Mucosa of rectum (tissue), 2 donors: ENCODE results near the gene ARHGEF28.

ENCODE experiments used
- H3K27ac ChIP-seq, 2 donors: one replicate each; pipeline ENCODE4 v1.7.0; 2013; ENCODE audit warnings: inconsistent platforms in 2 of 2, low read depth in 2 of 2, low read length in 2 of 2
- H3K27me3 ChIP-seq, 2 donors: one replicate each; pipeline ENCODE4 v1.7.0; 2013; ENCODE audit warnings: low read length in 2 of 2; ENCODE audit not compliant: control insufficient read depth in 2 of 2, insufficient read depth in 2 of 2
- H3K36me3 ChIP-seq, 2 donors: one replicate each; pipeline ENCODE4 v1.7.0; 2013; ENCODE audit warnings: low read length in 2 of 2; ENCODE audit not compliant: control insufficient read depth in 2 of 2, insufficient read depth in 2 of 2
- H3K4me1 ChIP-seq, 2 donors: one replicate each; pipeline ENCODE4 v1.7.0; 2013; ENCODE audit warnings: low read length in 2 of 2, mild to moderate bottlenecking in 1 of 2; ENCODE audit not compliant: control insufficient read depth in 2 of 2, insufficient read depth in 2 of 2
- H3K4me3 ChIP-seq, 2 donors: one replicate each; pipeline ENCODE4 v1.7.0; 2013; ENCODE audit warnings: low read length in 2 of 2
- H3K9ac ChIP-seq, 2 donors: one replicate each; pipeline ENCODE4 v1.7.0; 2013; ENCODE audit warnings: low read length in 2 of 2, low read depth in 1 of 2, mild to moderate bottlenecking in 1 of 2
- H3K9me3 ChIP-seq, 2 donors: one replicate each; pipeline ENCODE4 v1.7.0; 2013; ENCODE audit warnings: low read length in 2 of 2; ENCODE audit not compliant: control insufficient read depth in 2 of 2
- donor health status: healthy.
- donor health status: Normal muscosa, but diverticular disease.

The ARHGEF28 gene

DNA sequence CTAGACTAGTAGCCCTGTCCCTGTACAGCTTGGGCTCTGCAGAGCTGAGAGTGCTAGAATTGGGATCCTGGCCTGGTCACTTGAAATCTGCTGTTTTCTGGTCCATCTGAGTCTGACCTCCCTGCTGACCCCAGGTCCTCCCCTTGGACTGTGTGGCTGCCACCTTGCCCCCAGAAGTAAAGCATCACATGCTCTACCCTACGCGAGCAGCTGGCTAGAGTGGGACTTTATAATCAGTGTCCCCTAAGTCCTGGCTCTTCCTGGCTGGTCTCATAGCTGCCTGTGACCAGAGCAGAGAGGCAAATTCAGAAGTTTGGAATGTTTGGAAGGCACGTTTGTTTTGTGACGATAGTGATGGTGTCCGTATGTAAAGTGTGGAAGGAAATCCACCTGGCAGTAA lies 81.0 kb downstream of the ARHGEF28 start:
- H3K27me3 ChIP-seq, result no peaks in the 10 kb centered on the region
- H3K4me1 ChIP-seq, result no peaks in the 10 kb centered on the region
- H3K36me3 ChIP-seq, result no peaks in the 10 kb centered on the region
- H3K27ac ChIP-seq, result no peak overlapping the region
- H3K4me3 ChIP-seq, result no peak overlapping the region
- H3K9ac ChIP-seq, result no peak overlapping the region
- H3K9me3 ChIP-seq, result peaks cover 0 to 3% of the 10 kb centered on the region in 2 donors

DNA sequence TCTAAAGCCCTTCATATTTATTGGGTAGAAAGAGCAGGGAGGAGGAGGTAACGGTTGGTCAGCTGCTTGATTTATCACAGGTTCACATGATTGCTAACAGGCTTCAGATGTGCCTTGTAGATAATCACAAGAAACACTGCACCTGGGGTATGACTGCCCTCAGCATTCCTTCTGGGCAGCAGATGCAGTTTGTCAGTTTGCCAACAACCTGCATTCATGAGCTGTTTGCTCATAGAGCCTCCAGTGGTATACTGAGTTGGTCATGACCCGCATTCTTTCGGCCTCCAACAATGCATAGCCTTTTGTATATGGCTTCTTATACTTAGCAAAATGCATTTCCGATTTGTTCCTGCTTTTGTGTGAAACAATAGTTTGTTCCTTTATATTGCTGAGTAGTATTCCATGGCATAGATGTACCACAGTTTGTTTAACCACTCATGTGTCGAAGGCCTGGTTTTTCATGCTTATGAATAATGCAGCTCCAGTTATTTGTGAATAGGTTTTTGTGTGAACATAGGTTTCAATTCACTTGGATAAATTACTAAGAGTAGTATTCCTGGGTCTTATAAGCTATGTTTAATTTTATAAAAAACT lies 83.6 kb downstream of the ARHGEF28 start:
- H3K4me1 ChIP-seq, result no peaks in the 10 kb centered on the region
- H3K27ac ChIP-seq, result no peak overlapping the region
- H3K9ac ChIP-seq, result no peak overlapping the region
- H3K36me3 ChIP-seq, result no peaks in the 10 kb centered on the region
- no peak overlapping the region for H3K4me3 ChIP-seq
- H3K27me3 ChIP-seq, result no peaks in the 10 kb centered on the region
- peaks cover 0 to 3% of the 10 kb centered on the region in 2 donors for H3K9me3 ChIP-seq

DNA sequence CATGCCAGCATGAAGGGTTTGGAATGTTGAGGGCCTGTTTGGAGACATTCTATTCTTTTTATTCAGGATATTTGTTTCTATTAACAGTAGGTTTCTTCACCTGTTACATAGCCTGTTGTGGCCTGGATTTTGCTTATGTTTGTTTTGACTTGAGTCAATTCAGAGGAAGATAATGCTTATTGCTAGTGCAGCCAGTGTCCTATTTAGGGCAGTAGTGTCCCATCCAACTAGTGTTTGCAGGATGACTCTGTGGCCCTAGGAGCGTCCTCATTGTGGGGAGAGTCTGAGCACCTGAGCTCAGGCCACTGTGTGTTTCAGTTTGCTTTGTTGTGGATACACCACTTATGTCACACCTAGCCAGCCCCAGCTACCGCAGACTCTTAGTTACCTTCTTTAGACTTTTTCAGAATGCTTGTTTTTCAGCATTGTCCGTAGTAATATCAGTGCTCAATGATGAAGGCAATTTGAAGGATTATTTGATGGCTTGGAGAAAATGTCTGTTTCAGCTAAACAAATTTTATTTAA lies 90.3 kb downstream of the ARHGEF28 start:
- Histone ChIP-seq H3K27me3 (no peaks in the 10 kb centered on the region), H3K4me1 (no peaks in the 10 kb centered on the region), H3K4me3 (no peak overlapping the region)

DNA sequence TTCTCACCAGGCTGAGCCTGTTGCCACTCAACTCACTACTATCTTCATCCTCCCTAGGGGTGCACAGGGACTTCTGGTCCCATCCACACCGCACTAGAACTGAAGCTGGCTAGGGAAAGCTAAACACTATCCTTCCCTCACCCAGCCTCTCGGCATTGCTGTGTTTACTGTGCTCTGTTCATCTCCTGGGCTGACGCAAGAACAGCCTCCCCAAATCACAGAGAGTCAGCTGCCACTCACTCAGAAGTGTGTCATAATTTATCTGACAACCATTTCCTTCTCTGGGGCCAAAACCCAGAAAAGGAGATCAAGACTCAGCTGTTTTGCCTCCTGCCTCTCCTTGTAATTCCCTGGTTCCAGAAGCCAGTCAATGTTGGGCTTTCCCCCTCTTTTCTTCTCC lies 92.8 kb downstream of the ARHGEF28 start:
- Histone ChIP-seq H3K9me3 (no peaks in the 10 kb centered on the region), H3K27me3 (no peaks in the 10 kb centered on the region), H3K4me3 (no peak overlapping the region), H3K9ac (no peak overlapping the region), H3K4me1 (no peaks in the 10 kb centered on the region), H3K27ac (no peak overlapping the region), H3K36me3 (no peaks in the 10 kb centered on the region)

More for the DNA sequence above, 90.3 kb downstream of the ARHGEF28 start:
- no peak overlapping the region for H3K9ac ChIP-seq
- H3K27ac ChIP-seq, result no peak overlapping the region
- H3K36me3 ChIP-seq, result no peaks in the 10 kb centered on the region
- no peaks in the 10 kb centered on the region for H3K9me3 ChIP-seq

DNA sequence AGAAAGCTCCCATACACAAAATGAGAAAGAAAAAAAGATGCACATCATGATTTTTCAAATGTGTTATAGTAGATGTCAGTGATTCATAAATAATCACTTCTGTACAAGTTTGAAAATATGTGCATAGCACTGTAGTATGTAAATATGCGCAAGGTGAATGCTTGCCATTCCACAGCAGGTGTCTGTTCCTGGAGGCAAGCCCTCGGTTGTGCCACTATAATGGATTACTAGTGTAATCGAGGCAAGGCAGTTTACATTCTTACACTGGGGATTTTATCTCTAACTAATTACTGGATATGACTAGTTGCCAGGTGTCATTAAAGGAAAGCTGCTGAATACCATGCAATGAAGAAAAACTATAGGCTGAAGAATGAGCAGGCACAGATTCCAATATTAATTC lies 93.6 kb downstream of the ARHGEF28 start:
- Histone ChIP-seq H3K36me3 (no peaks in the 10 kb centered on the region), H3K4me1 (no peaks in the 10 kb centered on the region), H3K9ac (no peak overlapping the region)

DNA sequence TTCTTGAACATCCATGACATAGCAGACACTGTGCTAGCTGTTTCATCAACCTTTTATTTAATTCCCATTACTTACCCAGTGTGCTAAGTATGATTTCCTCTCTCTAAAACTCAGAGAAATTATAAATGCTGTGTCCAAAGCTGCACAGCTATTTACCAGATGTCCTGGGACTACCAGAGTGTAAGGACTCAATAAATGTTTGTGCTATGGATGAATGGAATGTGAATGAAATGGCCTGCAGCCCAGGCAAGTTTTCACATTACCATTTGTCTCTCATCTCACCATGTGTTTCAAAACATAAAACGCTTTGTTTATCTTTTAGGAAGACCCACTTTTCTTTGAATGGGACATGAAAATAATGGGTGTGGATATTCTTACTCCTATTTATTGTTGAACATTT lies 96.2 kb downstream of the ARHGEF28 start:
- no peak overlapping the region for H3K9ac ChIP-seq
- no peaks in the 10 kb centered on the region for H3K36me3 ChIP-seq
- H3K4me1 ChIP-seq, result no peaks in the 10 kb centered on the region
- no peak overlapping the region for H3K4me3 ChIP-seq
- H3K9me3 ChIP-seq, result no peaks in the 10 kb centered on the region
- H3K27ac ChIP-seq, result no peak overlapping the region
- no peaks in the 10 kb centered on the region for H3K27me3 ChIP-seq

More for the DNA sequence above, 93.6 kb downstream of the ARHGEF28 start:
- no peaks in the 10 kb centered on the region for H3K27me3 ChIP-seq
- H3K4me3 ChIP-seq, result no peak overlapping the region
- no peak overlapping the region for H3K27ac ChIP-seq
- H3K9me3 ChIP-seq, result no peaks in the 10 kb centered on the region

DNA sequence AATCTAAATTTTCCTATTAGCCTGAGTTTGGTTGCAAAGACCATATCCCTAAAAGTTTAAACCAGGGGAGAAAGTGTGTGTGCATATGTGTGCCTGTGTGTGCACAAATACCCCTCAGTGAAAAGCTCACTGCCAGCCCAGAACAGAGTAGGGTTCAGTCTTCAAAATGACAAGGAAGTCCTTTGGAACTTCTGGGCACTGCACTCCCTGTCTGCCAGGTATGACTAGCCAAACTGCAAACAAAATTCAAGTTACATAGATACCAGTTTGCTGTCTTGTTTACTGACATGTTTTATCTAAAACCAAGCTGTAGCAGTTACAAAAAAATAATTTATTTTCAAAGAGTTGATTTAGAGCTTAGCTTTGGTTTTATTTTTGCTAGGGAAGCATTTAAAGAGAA lies 100.1 kb downstream of the ARHGEF28 start:
- no peak overlapping the region for H3K27ac ChIP-seq
- no peaks in the 10 kb centered on the region for H3K4me1 ChIP-seq
- H3K9ac ChIP-seq, result no peak overlapping the region
- no peak overlapping the region for H3K4me3 ChIP-seq
- H3K27me3 ChIP-seq, result no peaks in the 10 kb centered on the region
- H3K9me3 ChIP-seq, result no peaks in the 10 kb centered on the region
- no peaks in the 10 kb centered on the region for H3K36me3 ChIP-seq

DNA sequence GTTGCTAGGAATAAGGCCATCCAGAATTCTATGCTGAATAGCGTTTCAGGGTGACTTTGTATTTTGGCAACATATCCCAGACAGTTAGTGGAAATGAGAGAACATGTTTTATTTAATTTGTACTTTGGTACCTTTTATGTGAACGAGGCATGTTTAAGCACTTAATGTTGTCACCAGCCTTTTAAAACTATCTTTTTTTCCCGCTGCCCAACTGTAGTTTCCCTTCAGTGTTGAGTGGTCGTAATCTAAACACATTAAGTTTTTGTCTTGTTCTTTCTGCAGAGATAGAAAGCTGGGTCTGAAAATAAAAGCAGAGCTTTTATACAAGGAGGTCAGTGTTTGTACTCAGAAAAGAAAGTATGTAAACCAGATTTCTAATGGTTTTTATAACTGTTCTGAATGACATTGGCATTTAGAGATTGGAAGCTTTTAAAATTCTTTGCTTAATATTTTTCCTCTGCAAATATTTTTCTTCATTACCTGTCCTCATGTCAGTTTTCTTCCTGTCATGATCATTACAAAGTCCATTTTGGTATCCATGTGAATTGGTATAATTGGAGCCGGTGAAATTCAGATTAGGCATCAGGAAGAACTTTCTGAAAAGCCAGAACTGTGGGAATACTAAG lies 100.7 kb downstream of the ARHGEF28 start:
- no peak overlapping the region for H3K27ac ChIP-seq
- no peak overlapping the region for H3K9ac ChIP-seq
- no peaks in the 10 kb centered on the region for H3K9me3 ChIP-seq
- no peak overlapping the region for H3K4me3 ChIP-seq
- H3K4me1 ChIP-seq, result no peaks in the 10 kb centered on the region
- no peaks in the 10 kb centered on the region for H3K27me3 ChIP-seq
- no peaks in the 10 kb centered on the region for H3K36me3 ChIP-seq

DNA sequence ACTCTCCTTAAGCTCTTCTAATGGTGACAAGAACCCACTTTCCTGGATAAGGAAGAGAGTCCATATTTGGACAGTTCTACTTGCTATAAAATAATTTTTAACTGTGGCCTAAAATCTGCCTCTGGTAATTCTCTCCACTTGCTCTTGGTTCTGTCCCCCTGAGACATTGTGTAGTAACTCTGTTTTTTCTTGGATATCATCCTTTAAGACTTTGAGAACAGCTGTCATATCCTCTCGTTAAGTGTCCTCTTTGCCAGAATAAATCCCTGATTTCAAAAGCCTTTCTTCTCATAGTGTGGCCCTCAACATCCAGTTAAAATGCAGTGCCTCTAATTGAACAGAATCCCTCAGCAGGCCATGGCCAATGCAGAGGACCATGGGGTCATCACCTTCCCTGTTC lies 101.5 kb downstream of the ARHGEF28 start:
- no peaks in the 10 kb centered on the region for H3K9me3 ChIP-seq
- no peak overlapping the region for H3K4me3 ChIP-seq
- no peaks in the 10 kb centered on the region for H3K4me1 ChIP-seq
- no peaks in the 10 kb centered on the region for H3K27me3 ChIP-seq
- H3K36me3 ChIP-seq, result no peaks in the 10 kb centered on the region
- H3K9ac ChIP-seq, result no peak overlapping the region
- H3K27ac ChIP-seq, result no peak overlapping the region

DNA sequence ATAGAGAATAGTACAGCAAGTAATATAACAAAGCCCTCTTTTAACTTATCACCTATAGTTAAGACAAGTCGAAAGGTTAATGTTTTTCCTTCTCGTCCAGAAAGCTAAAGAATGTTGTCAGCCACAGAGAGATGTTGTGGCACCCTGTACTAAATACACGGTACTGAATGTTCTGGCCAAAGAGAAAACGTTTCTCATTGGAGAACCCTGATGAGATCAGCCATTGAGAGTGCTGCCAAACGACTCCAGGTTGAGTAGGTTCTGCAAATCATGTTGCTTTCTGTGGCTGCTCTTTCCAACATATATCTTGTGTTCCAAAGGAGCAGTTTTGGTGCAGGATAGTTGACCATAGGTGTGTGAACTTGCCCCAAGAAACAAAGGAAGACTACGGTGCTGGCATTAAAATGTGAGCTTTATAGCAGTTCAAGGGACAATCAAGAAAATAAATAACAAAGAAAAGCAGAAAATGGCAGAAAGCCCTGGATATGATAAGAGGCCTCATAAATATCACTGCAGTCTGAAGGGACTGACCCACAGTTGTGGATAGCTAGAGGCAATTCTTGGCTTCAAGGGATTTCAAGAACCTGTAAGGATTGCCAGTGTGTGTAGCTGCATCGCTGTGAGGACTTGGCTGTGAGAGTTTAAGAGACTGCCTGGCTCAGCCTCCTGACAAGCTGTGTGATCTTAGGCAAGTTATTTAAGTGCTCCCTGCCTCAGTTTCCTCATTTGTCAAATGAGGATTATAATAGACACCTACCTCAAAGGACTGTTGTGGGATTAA lies 102.7 kb downstream of the ARHGEF28 start:
- Histone ChIP-seq H3K4me1 (no peaks in the 10 kb centered on the region), H3K27ac (no peak overlapping the region), H3K9me3 (no peaks in the 10 kb centered on the region), H3K4me3 (no peak overlapping the region), H3K27me3 (no peaks in the 10 kb centered on the region), H3K9ac (no peak overlapping the region), H3K36me3 (no peaks in the 10 kb centered on the region)
